ENCODE measurements around the gene SEC16A. TPM values are rescaled to one million over a fixed set of nuclear protein-coding genes. Genes with fewer than 3 reads are reported as not detected.

Gene SEC16A
- total RNA-seq, 2 experiments from 2014 or later: 23.7 to 60.1 TPM

DNA sequence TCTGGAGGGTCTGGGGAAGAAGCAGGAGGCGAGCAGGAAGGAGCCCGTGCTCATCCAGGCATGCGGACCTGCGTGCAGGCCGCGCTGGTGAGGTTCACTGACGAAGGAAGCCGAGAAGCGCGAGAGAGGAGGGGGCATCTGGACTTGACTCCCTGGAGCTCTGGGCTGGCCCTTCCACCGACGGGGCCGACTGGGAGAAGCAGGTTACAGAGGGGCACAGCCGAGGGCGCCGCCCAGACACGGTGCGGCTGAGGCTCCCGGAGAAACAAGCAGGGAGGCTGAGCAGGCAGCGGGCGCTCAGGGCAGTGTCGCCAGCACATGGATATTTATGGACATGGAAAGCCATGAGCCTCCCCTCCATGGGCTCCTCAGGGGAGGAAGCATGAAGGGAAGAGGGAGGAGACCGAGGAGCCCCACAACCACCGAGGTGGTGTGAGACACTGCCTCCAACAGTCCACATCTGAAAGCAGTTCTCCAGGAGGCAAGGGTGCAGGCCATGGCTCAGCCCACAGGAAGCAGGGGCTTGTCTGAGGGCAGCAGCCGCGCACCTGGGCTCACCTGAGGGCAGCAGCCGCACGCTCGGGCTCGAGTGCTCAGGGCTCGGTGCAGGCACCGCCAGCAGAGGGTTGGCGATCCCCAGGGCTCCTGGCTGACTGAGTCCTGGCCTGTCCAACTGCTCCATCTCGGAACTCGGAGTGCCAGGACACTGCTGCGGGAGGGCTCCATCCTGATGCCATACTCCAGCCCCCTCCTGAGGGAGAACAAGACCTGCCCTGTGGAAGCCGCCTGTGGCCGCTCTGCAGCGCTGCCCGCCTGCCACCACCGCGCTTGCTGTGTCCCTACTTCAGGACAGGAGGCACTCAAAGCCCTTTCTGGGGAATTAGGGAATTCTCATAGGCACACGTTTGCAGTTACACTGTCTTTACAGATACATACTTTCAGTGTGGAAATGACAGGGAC is 27.5 kb downstream of the SEC16A start:
- H3K4me3 ChIP-seq (ENCODE audit: low read depth, low read length, poor library complexity, severe bottlenecking): no peak overlapping the region
- H3K4me2 ChIP-seq (ENCODE audit: low read length): no peak overlapping the region
- TF ChIP-seq, protein P1, sequence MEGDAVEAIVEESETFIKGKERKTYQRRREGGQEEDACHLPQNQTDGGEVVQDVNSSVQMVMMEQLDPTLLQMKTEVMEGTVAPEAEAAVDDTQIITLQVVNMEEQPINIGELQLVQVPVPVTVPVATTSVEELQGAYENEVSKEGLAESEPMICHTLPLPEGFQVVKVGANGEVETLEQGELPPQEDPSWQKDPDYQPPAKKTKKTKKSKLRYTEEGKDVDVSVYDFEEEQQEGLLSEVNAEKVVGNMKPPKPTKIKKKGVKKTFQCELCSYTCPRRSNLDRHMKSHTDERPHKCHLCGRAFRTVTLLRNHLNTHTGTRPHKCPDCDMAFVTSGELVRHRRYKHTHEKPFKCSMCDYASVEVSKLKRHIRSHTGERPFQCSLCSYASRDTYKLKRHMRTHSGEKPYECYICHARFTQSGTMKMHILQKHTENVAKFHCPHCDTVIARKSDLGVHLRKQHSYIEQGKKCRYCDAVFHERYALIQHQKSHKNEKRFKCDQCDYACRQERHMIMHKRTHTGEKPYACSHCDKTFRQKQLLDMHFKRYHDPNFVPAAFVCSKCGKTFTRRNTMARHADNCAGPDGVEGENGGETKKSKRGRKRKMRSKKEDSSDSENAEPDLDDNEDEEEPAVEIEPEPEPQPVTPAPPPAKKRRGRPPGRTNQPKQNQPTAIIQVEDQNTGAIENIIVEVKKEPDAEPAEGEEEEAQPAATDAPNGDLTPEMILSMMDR (conservative IDR thresholded peaks at IDR 0.05; ENCODE audit: low read length): no peak
- TF ChIP-seq EZH2phosphoT487 (IDR thresholded peaks at IDR 0.05; ENCODE audit: borderline replicate concordance, low read depth, low read length): no peak
- no peak overlapping the region for H3K27ac ChIP-seq (ENCODE audit: low read depth, low read length, poor library complexity, severe bottlenecking)
- H3K79me2 ChIP-seq (ENCODE audit: insufficient read depth, low read depth, low read length): no peaks in the 10 kb centered on the region
- ChIA-PET POLR2A (no interaction called here), CTCF (ENCODE audit: unreplicated experiment) (no interaction called here)
- no TSS peak for BruUV-seq (replicated peaks)
- DNase-seq (ENCODE audit: low spot score): no peak
- peaks cover 86% of the 10 kb centered on the region for H3K36me3 ChIP-seq (ENCODE audit: insufficient read depth, low read length)
- H4K20me1 ChIP-seq (ENCODE audit: insufficient read depth, low read length): no peaks in the 10 kb centered on the region
- no peak overlapping the region for H2AFZ ChIP-seq (ENCODE audit: low read length)
- H3K4me1 ChIP-seq (ENCODE audit: insufficient read depth, low read length, poor library complexity, severe bottlenecking): no peaks in the 10 kb centered on the region
- intact Hi-C loops (cut with micrococcal nuclease; ENCODE audit: unreplicated experiment): no loop called here
- no peaks in the 10 kb centered on the region for H3K9me3 ChIP-seq (ENCODE audit: low read length)
- H3K9me2 ChIP-seq (ENCODE audit: insufficient read depth, low read length): no peaks in the 10 kb centered on the region

DNA sequence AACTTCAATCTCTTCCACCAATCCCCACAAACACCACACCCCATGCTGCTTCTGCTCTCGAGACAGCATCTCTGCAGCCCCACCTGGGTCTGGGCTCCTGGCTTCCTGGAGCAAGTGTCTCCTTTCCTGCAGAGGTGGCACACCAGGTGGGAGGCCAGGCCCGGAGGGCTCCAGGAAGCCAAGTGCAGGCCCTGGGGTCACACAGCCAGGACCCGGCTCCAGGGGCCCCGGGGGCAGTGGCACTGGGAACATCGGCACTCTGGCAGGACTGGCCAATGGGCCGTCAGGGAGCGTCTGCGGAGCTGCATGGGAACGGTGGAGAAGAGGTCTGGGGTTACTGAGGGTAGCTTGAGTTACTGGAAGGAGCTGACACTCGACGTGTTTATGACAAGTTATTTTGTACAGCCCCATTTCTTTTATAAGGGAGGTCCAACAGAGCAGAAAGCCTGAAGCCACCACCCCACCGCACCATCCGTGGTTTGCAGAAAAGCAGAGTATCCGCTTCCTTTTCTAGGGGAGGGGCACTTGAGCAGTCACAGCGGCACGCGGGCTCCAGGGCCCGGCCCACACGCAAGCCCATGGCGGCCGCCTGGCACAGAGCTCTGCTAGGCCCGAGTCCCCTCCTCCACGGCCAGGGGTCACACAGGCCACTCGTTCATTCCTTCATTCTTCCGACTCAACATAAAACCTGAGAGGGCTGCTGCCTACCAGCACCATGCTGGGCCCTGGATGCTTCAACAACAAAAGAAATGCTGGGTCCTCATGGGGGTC is 28.6 kb downstream of the SEC16A start:
- BruUV-seq (replicated peaks): no TSS peak
- DNase-seq (ENCODE audit: low spot score): no peak
- TF ChIP-seq, protein P1 (conservative IDR thresholded peaks at IDR 0.05; ENCODE audit: low read length): no peak
- no peak for TF ChIP-seq EZH2phosphoT487 (IDR thresholded peaks at IDR 0.05; ENCODE audit: borderline replicate concordance, low read depth, low read length)
- no peaks in the 10 kb centered on the region for H3K79me2 ChIP-seq (ENCODE audit: insufficient read depth, low read depth, low read length)
- H3K4me3 ChIP-seq (ENCODE audit: low read depth, low read length, poor library complexity, severe bottlenecking): no peak overlapping the region
- H3K4me1 ChIP-seq (ENCODE audit: insufficient read depth, low read length, poor library complexity, severe bottlenecking): no peaks in the 10 kb centered on the region
- CTCF ChIA-PET (ENCODE audit: unreplicated experiment): no interaction called here
- no peak overlapping the region for H2AFZ ChIP-seq (ENCODE audit: low read length)
- no peaks in the 10 kb centered on the region for H4K20me1 ChIP-seq (ENCODE audit: insufficient read depth, low read length)
- H3K27ac ChIP-seq (ENCODE audit: low read depth, low read length, poor library complexity, severe bottlenecking): no peak overlapping the region
- H3K36me3 ChIP-seq (ENCODE audit: insufficient read depth, low read length): peaks cover 87% of the 10 kb centered on the region
- intact Hi-C loops (cut with micrococcal nuclease; ENCODE audit: unreplicated experiment): no loop called here
- no peak overlapping the region for H3K4me2 ChIP-seq (ENCODE audit: low read length)
- POLR2A ChIA-PET: no interaction called here
- no peaks in the 10 kb centered on the region for H3K9me3 ChIP-seq (ENCODE audit: low read length)
- H3K9me2 ChIP-seq (ENCODE audit: insufficient read depth, low read length): no peaks in the 10 kb centered on the region

Data from OCI-LY7 (cell line).